Measurements from ENCODE around the gene PGAP2. TPM values are rescaled to one million over a fixed set of nuclear protein-coding genes. Genes with fewer than 3 reads are reported as not detected.

PGAP2 gene
- total and polyA plus RNA-seq, 8 donors = 13.5 to 32.9 (median 18.8) TPM

DNA sequence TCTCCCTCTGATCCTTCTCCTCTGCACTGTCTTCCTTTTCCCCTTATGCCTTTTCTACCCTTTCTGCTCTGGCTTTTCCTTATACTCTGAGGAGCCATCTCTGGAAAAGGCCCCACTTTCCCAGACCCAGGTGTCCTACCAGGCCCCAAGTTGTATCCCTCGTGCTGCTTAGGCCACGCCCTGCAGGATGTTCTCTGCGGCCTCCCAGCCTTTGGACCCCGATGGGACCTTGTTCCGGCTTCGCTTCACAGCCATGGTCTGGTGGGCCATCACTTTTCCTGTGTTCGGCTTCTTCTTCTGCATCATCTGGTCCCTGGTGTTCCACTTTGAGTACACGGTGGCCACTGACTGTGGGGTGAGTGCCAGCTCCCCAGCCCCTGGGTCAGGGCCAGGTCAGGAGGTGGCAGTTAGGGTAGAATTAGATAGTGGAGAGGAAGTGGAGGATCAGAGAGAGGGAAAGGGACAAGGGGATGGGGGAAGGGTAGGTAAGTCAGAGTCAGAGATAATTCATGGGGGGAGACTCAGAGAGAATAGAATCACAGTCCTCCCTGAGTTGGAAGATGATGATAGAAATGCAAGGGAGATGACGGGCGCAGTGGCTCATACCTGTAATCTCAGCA lies 8.9 kb downstream of the PGAP2 start:
- no peak overlapping the region for H3K27ac ChIP-seq
- TF ChIP-seq, protein P1, sequence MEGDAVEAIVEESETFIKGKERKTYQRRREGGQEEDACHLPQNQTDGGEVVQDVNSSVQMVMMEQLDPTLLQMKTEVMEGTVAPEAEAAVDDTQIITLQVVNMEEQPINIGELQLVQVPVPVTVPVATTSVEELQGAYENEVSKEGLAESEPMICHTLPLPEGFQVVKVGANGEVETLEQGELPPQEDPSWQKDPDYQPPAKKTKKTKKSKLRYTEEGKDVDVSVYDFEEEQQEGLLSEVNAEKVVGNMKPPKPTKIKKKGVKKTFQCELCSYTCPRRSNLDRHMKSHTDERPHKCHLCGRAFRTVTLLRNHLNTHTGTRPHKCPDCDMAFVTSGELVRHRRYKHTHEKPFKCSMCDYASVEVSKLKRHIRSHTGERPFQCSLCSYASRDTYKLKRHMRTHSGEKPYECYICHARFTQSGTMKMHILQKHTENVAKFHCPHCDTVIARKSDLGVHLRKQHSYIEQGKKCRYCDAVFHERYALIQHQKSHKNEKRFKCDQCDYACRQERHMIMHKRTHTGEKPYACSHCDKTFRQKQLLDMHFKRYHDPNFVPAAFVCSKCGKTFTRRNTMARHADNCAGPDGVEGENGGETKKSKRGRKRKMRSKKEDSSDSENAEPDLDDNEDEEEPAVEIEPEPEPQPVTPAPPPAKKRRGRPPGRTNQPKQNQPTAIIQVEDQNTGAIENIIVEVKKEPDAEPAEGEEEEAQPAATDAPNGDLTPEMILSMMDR (IDR thresholded peaks at IDR 0.05) = no peak
- no peak overlapping the region for H3K4me3 ChIP-seq
- ATAC-seq (no peak), DNase-seq (no peak), FAIRE-seq (no peak)
- intact Hi-C loops (cut with DNase I) = no loop called here
- H3K4me1 ChIP-seq = no peaks in the 10 kb centered on the region
- 87 to 89% methylated on average over 10 of the region's 10 CpGs for WGBS, 2 donors
- H3K27me3 ChIP-seq = no peaks in the 10 kb centered on the region
- H3K9me3 ChIP-seq = no peaks in the 10 kb centered on the region
- no peaks in the 10 kb centered on the region for H3K36me3 ChIP-seq

DNA sequence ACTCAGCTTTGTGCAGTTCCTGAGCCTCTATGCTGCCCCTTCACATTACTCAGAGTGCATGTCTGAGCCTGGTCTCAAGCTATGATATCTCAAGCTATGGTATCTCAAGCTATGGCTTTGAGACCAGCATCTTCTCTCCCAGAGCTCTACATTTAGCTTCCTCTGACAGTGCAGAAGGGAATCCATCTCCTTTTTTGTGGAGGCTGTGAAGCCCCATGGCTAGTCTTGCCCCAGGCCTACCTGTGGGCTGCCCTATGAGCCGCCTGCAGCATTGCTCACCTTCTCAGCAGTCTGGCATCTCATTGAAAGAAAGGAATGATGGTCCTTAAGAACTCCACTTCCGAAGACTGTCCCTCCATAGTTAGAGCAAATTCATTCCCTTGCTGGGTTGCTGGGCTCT lies 12.6 kb downstream of the PGAP2 start:
- H3K27me3 ChIP-seq = no peaks in the 10 kb centered on the region
- no peaks in the 10 kb centered on the region for H3K9me3 ChIP-seq
- H3K4me3 ChIP-seq = no peak overlapping the region
- TF ChIP-seq, protein P1 (IDR thresholded peaks at IDR 0.05) = no peak
- DNase-seq (no peak), ATAC-seq (no peak), FAIRE-seq (no peak)
- H3K27ac ChIP-seq = no peak overlapping the region
- intact Hi-C loops (cut with DNase I) = no loop called here
- 94 to 98% methylated on average over 2 of the region's 2 CpGs for WGBS, 2 donors
- H3K36me3 ChIP-seq = no peaks in the 10 kb centered on the region
- H3K4me1 ChIP-seq = no peaks in the 10 kb centered on the region

DNA sequence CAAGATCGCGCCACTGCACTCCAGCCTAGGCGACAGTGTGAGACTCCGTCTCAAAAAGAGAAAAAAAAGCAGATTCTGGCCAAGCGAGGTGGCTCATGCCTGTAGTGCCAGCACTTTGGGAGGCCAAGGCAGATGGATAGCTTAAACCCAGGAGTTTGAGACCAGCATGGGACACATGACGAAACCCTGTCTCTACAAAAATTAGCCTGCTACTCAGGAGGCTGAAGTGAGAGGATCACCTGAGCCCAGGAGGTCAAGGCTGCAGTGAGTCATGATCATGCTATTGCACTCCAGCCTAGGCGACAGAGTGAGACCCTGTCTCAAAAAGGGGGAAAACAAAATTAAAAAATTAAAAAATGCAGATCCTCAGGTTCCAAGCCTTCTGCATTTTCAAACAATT lies 14.0 kb downstream of the PGAP2 start:
- intact Hi-C loops (cut with DNase I) = no loop called here
- TF ChIP-seq, protein P1 (IDR thresholded peaks at IDR 0.05) = no peak
- Histone ChIP-seq H3K4me1 (no peaks in the 10 kb centered on the region), H3K9me3 (no peaks in the 10 kb centered on the region), H3K27ac (no peak overlapping the region), H3K4me3 (no peak overlapping the region), H3K36me3 (peaks cover 0 to 6% (median 3%) of the 10 kb centered on the region in 3 donors), H3K27me3 (no peaks in the 10 kb centered on the region)
- FAIRE-seq (no peak), ATAC-seq (no peak), DNase-seq (no peak)
- WGBS, 2 donors = 91 to 95% methylated on average over 5 to 7 of the region's 7 CpGs

DNA sequence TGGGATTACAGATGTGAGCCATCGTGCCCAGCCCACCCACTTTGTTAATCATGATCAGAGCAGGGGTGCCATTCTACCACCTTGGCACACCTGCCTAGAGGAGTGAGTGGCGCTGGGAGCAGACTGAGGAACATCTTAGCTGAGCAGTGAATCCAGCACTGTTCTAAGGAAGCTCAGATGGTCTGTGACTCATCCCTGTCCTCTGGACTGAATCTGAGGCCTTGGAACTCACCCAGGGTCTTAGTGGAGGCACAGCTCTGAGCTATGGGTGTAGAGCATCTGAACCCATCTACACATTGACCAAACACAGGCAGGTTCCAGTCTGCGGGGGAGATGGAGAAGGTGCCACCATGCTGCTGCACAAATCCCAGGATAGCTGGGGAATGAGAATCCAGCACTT lies 14.9 kb downstream of the PGAP2 start:
- no peaks in the 10 kb centered on the region for H3K9me3 ChIP-seq
- WGBS, 2 donors = 90 to 95% methylated on average over 3 of the region's 3 CpGs
- H3K4me3 ChIP-seq = no peak overlapping the region
- TF ChIP-seq, protein P1 (IDR thresholded peaks at IDR 0.05) = no peak
- ATAC-seq (no peak), DNase-seq (no peak), FAIRE-seq (no peak)
- intact Hi-C loops (cut with DNase I) = no loop called here
- no peak overlapping the region for H3K27ac ChIP-seq
- peaks cover 0 to 10% (median 5%) of the 10 kb centered on the region in 3 donors for H3K36me3 ChIP-seq
- H3K4me1 ChIP-seq = no peaks in the 10 kb centered on the region
- no peaks in the 10 kb centered on the region for H3K27me3 ChIP-seq

DNA sequence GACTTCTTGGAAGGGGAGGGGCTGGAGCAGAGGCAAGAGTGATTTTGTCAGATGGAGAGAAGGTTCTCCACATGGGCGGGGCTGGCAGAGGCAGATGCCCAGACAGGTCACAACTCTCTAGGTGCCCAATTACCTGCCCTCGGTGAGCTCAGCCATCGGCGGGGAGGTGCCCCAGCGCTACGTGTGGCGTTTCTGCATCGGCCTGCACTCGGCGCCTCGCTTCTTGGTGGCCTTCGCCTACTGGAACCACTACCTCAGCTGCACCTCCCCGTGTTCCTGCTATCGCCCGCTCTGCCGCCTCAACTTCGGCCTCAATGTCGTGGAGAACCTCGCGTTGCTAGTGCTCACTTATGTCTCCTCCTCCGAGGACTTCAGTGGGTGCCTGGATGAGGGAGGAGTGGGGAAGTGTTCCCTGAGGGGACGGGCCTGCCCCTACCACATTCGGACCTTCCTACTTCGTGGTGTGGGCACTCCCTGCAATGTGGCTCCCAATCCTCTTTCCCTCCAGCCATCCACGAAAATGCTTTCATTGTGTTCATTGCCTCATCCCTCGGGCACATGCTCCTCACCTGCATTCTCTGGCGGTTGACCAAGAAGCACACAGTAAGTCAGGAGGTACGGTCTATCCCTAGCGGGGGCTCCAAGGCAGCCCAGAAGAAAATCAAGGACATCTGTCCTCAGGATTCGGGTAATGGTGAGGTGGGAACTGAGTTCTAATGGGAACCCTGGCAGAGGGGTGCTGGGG lies 15.6 kb downstream of the PGAP2 start:
- ATAC-seq = no peak
- no peak for DNase-seq
- no peak overlapping the region for H3K27ac ChIP-seq
- no peak for FAIRE-seq
- H3K9me3 ChIP-seq = no peaks in the 10 kb centered on the region
- no peak overlapping the region for H3K4me3 ChIP-seq
- H3K27me3 ChIP-seq = no peaks in the 10 kb centered on the region
- intact Hi-C loops (cut with DNase I) = no loop called here
- WGBS, 2 donors = 92 to 95% methylated on average over 26 to 30 of the region's 30 CpGs
- H3K36me3 ChIP-seq = peaks cover 0 to 10% (median 5%) of the 10 kb centered on the region in 3 donors
- no peaks in the 10 kb centered on the region for H3K4me1 ChIP-seq
- TF ChIP-seq, protein P1 (IDR thresholded peaks at IDR 0.05) = no peak

Measured in pancreas (tissue), 10 donors.